ENCODE measurements around the gene RALGPS2.

GRCh38 chr1:178899402-178899801 is 174.4 kb downstream of the RALGPS2 start:
- TF ChIP-seq PLSCR1 (CRISPR knock-in tag; IDR thresholded peaks at IDR 0.05; ENCODE audit: borderline replicate concordance) (no peak), ZNF296 (CRISPR knock-in tag; conservative IDR thresholded peaks at IDR 0.05) (no peak), CTCF (CRISPR knock-in tag; IDR thresholded peaks at IDR 0.05) (no peak), ZNF124 (CRISPR knock-in tag; IDR thresholded peaks at IDR 0.05) (no peak)

All from HepG2 (cell line).